ENCODE data around the gene NXN.

- TF ChIP-seq CTCF (IDR thresholded peaks at IDR 0.05) (no peak), EP300 (IDR thresholded peaks at IDR 0.05; ENCODE audit: low read depth) (no peak), POLR2A (IDR thresholded peaks at IDR 0.05) (no peak), POLR2AphosphoS5 (IDR thresholded peaks at IDR 0.05) (no peak)
Observed at GRCh38 chr17:958712-959451, 20.7 kb downstream of the NXN start.

All from transverse colon (tissue), 4 donors.